Stimulated activated CD8-positive, alpha-beta memory T cell treated with anti-CD3 and anti-CD28 coated beads, Interleukin-4, amount 100 ng/mL, for 24 hours (primary cell): ENCODE data around the gene EARS2.
"Not testable (repeated sequence)": the region's sequence is repeated elsewhere in the genome, so short reads cannot be mapped to it uniquely, and the experiment has no call there.

ENCODE experiments used
- DNase-seq: peaks from one replicate; pipeline ENCODE4 v3.0.0-alpha.2; 2020; ENCODE audit warnings: low read depth

Gene EARS2

DNA sequence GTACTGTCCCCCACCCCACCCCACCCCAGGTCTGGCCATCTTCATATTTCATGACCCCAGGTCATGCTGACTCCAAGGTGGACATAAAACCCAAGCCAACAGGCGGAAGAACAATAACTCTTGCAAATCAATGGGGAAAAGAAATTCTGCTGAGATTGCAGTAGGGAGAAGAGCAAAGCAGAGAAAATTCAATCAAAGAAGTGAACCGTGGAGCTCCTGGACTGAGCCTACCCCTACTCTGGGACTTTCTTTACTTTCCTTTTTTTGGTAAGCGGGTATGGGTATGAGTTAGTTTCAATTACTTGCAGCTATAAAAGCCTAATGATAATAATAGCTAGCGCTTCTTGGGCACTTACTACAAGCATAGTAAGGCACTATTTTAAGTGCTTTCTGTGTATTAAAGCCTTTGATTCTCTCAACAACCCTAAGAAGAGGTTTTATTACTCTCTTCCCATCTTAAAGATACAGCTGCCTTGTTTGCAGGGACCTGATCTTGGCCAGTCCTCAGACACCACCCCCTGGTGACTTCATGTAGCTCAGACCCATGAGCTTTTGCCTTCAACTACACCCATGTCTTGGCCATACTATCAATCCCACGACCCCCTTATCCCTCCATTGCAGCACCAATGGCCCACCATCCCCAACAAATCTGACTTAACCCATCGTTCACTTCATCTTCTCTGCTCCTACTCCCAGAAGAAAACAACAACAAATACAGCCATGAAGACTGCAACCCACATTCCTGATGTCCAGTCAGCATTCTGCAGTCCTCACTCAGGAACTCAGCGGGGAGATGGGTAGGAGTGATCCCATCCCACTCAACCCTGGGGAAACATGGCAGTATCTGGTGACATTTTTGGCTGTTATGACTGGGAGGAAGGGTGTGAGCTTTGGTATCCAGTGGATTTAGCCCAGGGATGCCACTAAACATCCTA lies 51.2 kb downstream of the EARS2 start:
- DNase-seq: no peak

GRCh38 chr16:23505180-23505665 lies 51.9 kb downstream of the EARS2 start:
- DNase-seq: no peak

- peak; percentile 75 for DNase-seq
Measured at GRCh38 chr16:23504453-23505179, 52.5 kb downstream of the EARS2 start.

GRCh38 chr16:23504076-23504452 lies 53.1 kb downstream of the EARS2 start:
- DNase-seq: no peak

GRCh38 chr16:23502466-23502865 lies 54.7 kb downstream of the EARS2 start:
- no peak for DNase-seq

GRCh38 chr16:23501291-23501690 lies 55.9 kb downstream of the EARS2 start:
- no peak for DNase-seq

DNA sequence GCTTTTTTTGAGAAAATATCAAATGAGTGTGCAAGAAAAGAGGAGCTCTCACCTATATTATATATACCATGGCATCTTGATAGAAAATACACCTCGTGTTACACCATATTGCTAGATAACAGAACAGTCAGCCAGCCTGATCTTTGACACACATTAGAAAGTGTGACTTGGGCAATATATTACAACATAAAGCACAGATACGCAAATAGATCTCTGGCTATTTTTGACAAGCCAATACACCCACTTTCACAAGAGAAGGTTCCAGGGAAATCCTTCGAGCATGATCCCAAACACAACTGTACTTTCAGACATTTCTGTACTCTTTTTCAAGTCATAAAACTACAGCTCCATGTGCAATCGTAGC lies 56.3 kb downstream of the EARS2 start:
- DNase-seq: no peak

GRCh38 chr16:23500212-23500861 lies 56.8 kb downstream of the EARS2 start:
- DNase-seq: no peak

- no peak for DNase-seq
Measured at GRCh38 chr16:23499801-23500200, 57.3 kb downstream of the EARS2 start.

DNA sequence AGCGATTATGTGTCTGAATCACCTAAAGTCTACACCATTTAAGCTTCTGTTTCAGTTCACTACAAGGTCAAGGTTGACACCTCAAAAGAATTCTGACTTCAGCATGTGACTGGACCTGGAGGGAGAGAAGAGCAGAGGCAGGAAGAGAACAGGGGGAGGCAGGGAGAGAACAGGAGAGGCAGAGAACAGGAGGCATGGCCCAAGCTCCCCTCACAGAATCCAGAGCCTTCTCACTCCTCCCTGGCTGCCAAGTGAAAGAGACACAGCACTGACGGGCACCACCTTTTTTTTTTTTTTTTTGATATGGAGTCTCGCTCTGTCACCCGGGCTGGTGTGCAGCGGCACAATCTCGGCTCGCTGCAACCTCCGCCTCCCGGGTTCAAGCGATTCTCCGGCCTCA lies 58.3 kb downstream of the EARS2 start:
- no peak for DNase-seq

GRCh38 chr16:23497543-23497868 lies 59.6 kb downstream of the EARS2 start:
- no peak for DNase-seq

- DNase-seq: no peak
Measured at GRCh38 chr16:23496821-23497542, 60.2 kb downstream of the EARS2 start.

GRCh38 chr16:23495671-23496070 lies 61.5 kb downstream of the EARS2 start:
- no peak for DNase-seq

- DNase-seq: no peak
Measured at GRCh38 chr16:23494188-23494587, 63.0 kb downstream of the EARS2 start.

DNA sequence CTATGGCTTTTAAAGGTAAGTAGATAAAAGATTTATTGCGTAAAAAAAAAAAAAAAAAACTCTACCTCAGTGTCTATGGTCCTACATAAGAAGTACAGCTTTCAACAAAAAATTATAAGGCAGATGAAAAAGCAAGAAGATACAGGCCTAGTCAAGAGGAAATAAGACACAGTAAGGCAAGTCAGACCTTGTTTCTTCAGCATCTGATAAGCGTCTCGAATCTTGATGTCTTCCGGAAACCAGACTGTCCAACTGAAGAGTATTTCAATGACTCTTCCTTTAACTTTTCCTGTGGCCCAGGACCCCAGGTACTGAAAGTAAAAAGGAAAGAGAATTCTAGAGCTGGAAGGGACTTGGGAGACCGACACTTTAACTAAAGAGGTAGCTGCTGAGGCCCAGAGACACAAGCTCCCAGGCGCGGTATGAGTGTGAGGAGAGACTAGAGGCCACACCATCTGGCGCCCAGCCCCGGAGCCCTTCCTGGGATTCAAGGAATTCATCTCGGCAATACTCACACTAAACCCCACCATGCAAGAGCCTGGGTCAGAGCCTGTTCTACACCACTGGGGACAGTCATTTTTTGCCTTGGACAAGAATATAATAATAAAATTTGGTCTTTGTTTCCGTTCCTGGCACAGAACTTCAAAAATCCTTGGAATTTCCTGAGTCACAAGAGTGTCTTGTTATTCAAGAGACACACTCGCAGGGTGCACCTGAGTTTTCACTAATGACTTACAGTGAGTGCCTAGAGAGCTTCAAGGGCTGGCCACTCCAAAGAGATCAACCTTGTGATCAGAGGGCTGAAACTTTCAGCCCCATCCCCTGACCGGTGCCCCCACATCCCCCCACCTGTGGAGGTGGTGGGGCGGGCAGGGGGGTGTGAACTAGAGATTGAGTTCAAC lies 65.4 kb downstream of the EARS2 start:
- DNase-seq: no peak

DNA sequence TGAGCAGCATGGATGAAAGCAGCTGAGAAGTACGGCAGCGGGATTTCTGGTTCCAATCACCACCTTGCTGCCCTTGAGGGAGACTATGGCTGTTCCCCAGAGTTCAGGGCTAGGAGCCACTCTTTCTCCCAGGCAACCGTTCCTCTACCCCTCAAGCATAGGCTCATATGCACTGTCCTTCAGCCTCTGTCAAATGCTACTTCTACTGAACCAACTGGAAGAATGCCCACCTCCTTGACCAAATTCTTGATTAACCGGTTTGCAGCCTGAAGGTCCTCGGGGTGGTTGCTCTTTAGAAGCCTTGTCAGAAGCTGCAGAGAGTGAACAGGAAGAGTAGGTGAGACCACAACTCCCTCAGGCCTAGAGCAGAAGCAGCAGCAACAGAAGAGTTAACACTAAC lies 70.7 kb downstream of the EARS2 start:
- DNase-seq: no peak

DNA sequence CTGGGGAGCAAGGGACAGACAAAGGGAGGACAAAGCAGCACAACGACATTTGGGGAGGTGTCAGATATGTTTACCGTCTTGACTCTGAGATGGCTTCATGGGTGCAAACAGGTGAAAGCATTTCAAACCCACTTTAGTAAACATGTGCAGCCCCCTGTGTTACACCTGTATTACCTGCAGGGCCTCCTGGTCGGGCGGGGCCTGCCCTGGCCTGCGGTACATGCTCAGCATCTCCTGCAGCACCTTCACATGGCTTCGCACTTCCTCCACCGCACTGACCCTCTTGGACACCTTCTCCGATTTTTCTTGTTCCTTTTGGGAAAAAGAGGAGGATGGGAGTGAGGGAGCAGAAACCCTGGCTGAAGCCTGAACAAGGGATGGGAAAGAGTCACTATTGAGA lies 71.3 kb downstream of the EARS2 start:
- DNase-seq: no peak

DNA sequence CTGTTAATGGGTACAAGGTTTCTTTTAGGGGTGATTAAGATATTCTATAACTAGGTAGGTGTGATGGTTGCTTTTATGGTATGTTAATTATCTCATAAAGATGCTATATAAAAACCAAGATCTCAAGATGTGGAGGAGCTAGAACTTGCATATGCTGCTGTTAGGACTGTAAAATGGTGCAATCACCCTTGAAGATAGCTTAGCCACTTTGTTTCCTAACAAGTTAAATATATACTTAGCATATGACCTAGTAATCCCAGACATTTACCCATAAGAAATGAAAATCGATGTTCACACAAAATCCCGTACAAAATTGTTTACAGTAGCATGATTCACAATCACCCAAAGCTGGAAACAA lies 71.9 kb downstream of the EARS2 start:
- DNase-seq: no peak

GRCh38 chr16:23484510-23485256 lies 72.5 kb downstream of the EARS2 start:
- no peak for DNase-seq

GRCh38 chr16:23483492-23483891 lies 73.7 kb downstream of the EARS2 start:
- not testable (repeated sequence) for DNase-seq

DNA sequence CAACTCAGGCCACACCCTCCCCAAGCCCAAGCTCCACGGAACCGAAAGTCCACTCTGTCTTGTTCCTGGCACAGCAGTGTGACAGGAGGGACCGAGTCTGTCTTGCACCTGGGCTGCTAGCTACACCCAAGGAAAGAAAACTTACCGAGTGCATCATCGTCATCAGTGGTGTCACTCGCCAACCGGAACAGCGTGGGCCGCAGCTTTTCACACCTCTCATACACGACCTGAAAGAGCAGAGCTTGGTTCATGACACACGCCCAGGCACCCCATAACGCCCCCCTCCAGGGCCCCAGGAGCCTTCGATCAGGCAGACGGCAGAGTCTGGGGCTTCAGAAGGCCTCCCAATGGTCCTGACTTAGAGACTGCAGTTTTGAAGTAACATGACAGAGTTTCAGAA lies 74.4 kb downstream of the EARS2 start:
- peak; percentile 40 for DNase-seq
